CD8-positive, alpha-beta memory T cell (primary cell): ENCODE results near the gene DMBX1. TPM values are rescaled to one million over a fixed set of nuclear protein-coding genes. Genes with fewer than 3 reads are reported as not detected.

Experiments used
- CTCF ChIA-PET: fragments of 350-600 bp; sonication (Branson Sonifier 250); formaldehyde crosslinking; loops from one replicate; lab custom pipeline; 2021; ENCODE audit warnings: antibody characterized with exemption; lab: Charles Lee
- POLR2A ChIA-PET: fragments of 350-600 bp; sonication (Branson Sonifier 250); formaldehyde crosslinking; loops from one replicate; lab custom pipeline; 2021; ENCODE audit warnings: antibody characterized with exemption; lab: Charles Lee
- DNase-seq, 5 donors: peaks; one replicate each; pipeline versions ENCODE4 v3.0.0 to v3.0.0-alpha.2; 2020 to 2022; ENCODE audit warnings: mixed read lengths in 1 of 5
- H3K27ac ChIP-seq: one replicate; pipeline ENCODE4 v1.7.0; 2013; ENCODE audit warnings: low read depth, mild to moderate bottlenecking, low read length, moderate library complexity
- H3K27me3 ChIP-seq: 2 replicates; pipeline ENCODE4 v1.7.0; 2013; ENCODE audit warnings: low read length, mild to moderate bottlenecking; ENCODE audit not compliant: insufficient read depth, poor library complexity, severe bottlenecking
- H3K36me3 ChIP-seq: 2 replicates; pipeline ENCODE4 v1.7.0; 2013; ENCODE audit warnings: mild to moderate bottlenecking, low read length, moderate library complexity; ENCODE audit not compliant: insufficient read depth
- H3K4me1 ChIP-seq: 2 replicates; pipeline ENCODE4 v1.7.0; 2013; ENCODE audit warnings: mild to moderate bottlenecking, low read length, moderate library complexity; ENCODE audit not compliant: insufficient read depth
- H3K4me3 ChIP-seq: 2 replicates; pipeline ENCODE4 v1.7.0; 2013; ENCODE audit warnings: mild to moderate bottlenecking, low read length
- H3K9me3 ChIP-seq: 2 replicates; pipeline ENCODE4 v1.7.0; 2013; ENCODE audit warnings: mild to moderate bottlenecking, low read length
- H3K27ac Mint-ChIP-seq, 8 donors: one replicate each; pipeline ENCODE4 v1.8.0; 2020 to 2021; ENCODE audit warnings: mixed read lengths in 8 of 8, mild to moderate bottlenecking in 6 of 8, inconsistent platforms in 3 of 8, moderate library complexity in 3 of 8
- H3K27me3 Mint-ChIP-seq, 2 donors: one replicate each; pipeline ENCODE4 v1.8.0; 2020 to 2021; ENCODE audit warnings: mixed read lengths in 2 of 2, mild to moderate bottlenecking in 1 of 2, moderate library complexity in 1 of 2
- H3K36me3 Mint-ChIP-seq, 3 donors: one replicate each; pipeline ENCODE4 v1.8.0; 2020 to 2021; ENCODE audit warnings: mixed read lengths in 3 of 3, inconsistent platforms in 1 of 3, mild to moderate bottlenecking in 1 of 3
- H3K4me1 Mint-ChIP-seq, 3 donors: one replicate each; pipeline ENCODE4 v1.8.0; 2020 to 2021; ENCODE audit warnings: mixed read lengths in 3 of 3, inconsistent platforms in 1 of 3, mild to moderate bottlenecking in 1 of 3
- H3K4me3 Mint-ChIP-seq, 7 donors: one replicate each; pipeline ENCODE4 v1.8.0; 2020 to 2021; ENCODE audit warnings: mixed read lengths in 7 of 7, mild to moderate bottlenecking in 6 of 7, moderate library complexity in 4 of 7, inconsistent platforms in 2 of 7
- H3K9me3 Mint-ChIP-seq, 5 donors: one replicate each; pipeline ENCODE4 v1.8.0; 2020 to 2022; ENCODE audit warnings: mixed read lengths in 5 of 5, mild to moderate bottlenecking in 3 of 5, moderate library complexity in 2 of 5, inconsistent platforms in 1 of 5
- polyA plus RNA-seq: library from polyadenylated mRNA; unstranded; fragments of 300-500 nt; fragmentation: Illumina TruSeq; gene quantifications from one replicate; pipeline ENCODE4 v1.2.3, GENCODE V29; 2021
- total RNA-seq, 2 experiments: library from RNA; stranded (reverse); gene quantifications; one replicate each; pipeline ENCODE4 v1.2.3, GENCODE V29; 2021

Gene DMBX1
- total and polyA plus RNA-seq, 3 experiments from 2014 or later, result not detected

GRCh38 chr1:46471848-46472492 is 17.7 kb upstream of the DMBX1 start:
- H3K27me3 Mint-ChIP-seq, result peaks cover 22 to 52% of the 10 kb centered on the region in 2 donors

DNA sequence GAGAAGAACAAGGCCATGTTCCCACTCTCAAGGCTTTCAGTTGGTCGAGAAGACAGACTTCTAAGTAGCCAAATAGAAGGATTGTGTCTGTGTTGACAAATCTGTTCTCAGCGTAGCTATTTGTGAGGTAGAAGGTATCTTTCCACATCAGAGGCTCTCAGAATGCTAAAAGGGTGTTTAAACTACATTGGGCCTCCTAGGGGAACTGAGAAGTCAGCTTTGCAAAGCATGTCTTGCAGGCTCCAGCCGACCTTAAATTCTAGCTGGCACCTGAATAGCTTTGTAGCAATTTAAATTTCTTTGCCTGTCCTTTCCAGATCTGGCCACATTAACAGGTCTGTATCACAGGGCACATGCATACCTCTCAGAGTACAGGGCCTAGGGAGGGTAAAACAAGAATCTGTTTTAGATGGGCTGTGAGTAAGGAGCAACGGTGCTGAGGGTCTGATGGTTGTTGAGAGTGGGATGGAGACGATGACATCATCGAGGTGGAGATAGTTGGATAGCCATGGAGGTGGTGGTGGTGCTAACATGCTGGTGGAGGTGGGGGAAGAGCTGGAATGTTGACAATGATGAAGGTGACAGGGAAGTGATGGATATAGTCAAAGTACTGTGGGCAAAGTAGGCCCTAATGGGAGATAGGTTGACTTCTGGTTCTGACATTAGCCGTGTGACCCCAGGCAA is 17.0 kb upstream of the DMBX1 start:
- ChIA-PET CTCF (interaction anchor here (1.5 kb wide), 1 partner anchor 56 kb away, joined by 4 read pairs; no protein-coding TSS in a partner anchor), POLR2A (no interaction called here)
- Mint-ChIP-seq H3K36me3 (no peaks in the 10 kb centered on the region), H3K9me3 (no peaks in the 10 kb centered on the region), H3K4me1 (peaks cover 0 to 2% (median 0%) of the 10 kb centered on the region in 3 donors), H3K27me3 (peaks cover 17 to 48% of the 10 kb centered on the region in 2 donors), H3K27ac (peak overlapping the region in 2 of 8 donors; percentile 4 to 71), H3K4me3 (no peak overlapping the region)
- H3K27ac ChIP-seq, result no peak overlapping the region
- no peaks in the 10 kb centered on the region for H3K36me3 ChIP-seq
- H3K4me3 ChIP-seq, result no peak overlapping the region
- no peaks in the 10 kb centered on the region for H3K9me3 ChIP-seq
- peaks cover 11% of the 10 kb centered on the region for H3K27me3 ChIP-seq
- H3K4me1 ChIP-seq, result no peaks in the 10 kb centered on the region
- no peak for DNase-seq

More at GRCh38 chr1:46471848-46472492, 17.7 kb upstream of the DMBX1 start:
- Histone ChIP-seq H3K27ac (no peak overlapping the region), H3K9me3 (no peaks in the 10 kb centered on the region), H3K36me3 (no peaks in the 10 kb centered on the region), H3K27me3 (peaks cover 17% of the 10 kb centered on the region), H3K4me3 (no peak overlapping the region), H3K4me1 (peaks cover 2% of the 10 kb centered on the region)
- Mint-ChIP-seq H3K4me1 (peaks cover 2 to 4% (median 4%) of the 10 kb centered on the region in 3 donors), H3K4me3 (no peak overlapping the region), H3K36me3 (no peaks in the 10 kb centered on the region), H3K9me3 (no peaks in the 10 kb centered on the region), H3K27ac (peak overlapping the region in 1 of 8 donors; percentile 71)
- DNase-seq, result no peak
- ChIA-PET POLR2A (no interaction called here), CTCF (no interaction called here)

- DNase-seq, result no peak
- POLR2A ChIA-PET, result no interaction called here
- H3K4me3 ChIP-seq, result no peak overlapping the region
- H3K36me3 ChIP-seq, result no peaks in the 10 kb centered on the region
- H3K27me3 ChIP-seq, result peaks cover 5% of the 10 kb centered on the region
- no peak overlapping the region for H3K27ac ChIP-seq
- H3K4me1 Mint-ChIP-seq, result peaks cover 0 to 2% (median 0%) of the 10 kb centered on the region in 3 donors
- H3K9me3 ChIP-seq, result no peaks in the 10 kb centered on the region
- no peak overlapping the region for H3K4me3 Mint-ChIP-seq
- H3K36me3 Mint-ChIP-seq, result no peaks in the 10 kb centered on the region
- H3K4me1 ChIP-seq, result no peaks in the 10 kb centered on the region
- H3K9me3 Mint-ChIP-seq, result no peaks in the 10 kb centered on the region
- CTCF ChIA-PET, result interaction anchor here (1.5 kb wide), 1 partner anchor 55 kb away, joined by 4 read pairs; no protein-coding TSS in a partner anchor
- peaks cover 14 to 47% of the 10 kb centered on the region in 2 donors for H3K27me3 Mint-ChIP-seq
- peak overlapping the region in 1 of 8 donors; percentile 43 for H3K27ac Mint-ChIP-seq
Observed at GRCh38 chr1:46473991-46474390, 15.6 kb upstream of the DMBX1 start.

GRCh38 chr1:46474570-46474969 is 15.1 kb upstream of the DMBX1 start:
- no peak overlapping the region for H3K27ac Mint-ChIP-seq
- ChIA-PET CTCF (no interaction called here), POLR2A (no interaction called here)
- H3K27me3 Mint-ChIP-seq, result peaks cover 10 to 48% of the 10 kb centered on the region in 2 donors
- peaks cover 0 to 2% (median 0%) of the 10 kb centered on the region in 3 donors for H3K4me1 Mint-ChIP-seq
- Histone ChIP-seq H3K36me3 (no peaks in the 10 kb centered on the region), H3K4me1 (no peaks in the 10 kb centered on the region), H3K27ac (no peak overlapping the region), H3K27me3 (no peaks in the 10 kb centered on the region), H3K9me3 (no peaks in the 10 kb centered on the region), H3K4me3 (no peak overlapping the region)
- no peaks in the 10 kb centered on the region for H3K36me3 Mint-ChIP-seq
- no peak for DNase-seq
- H3K9me3 Mint-ChIP-seq, result no peaks in the 10 kb centered on the region
- H3K4me3 Mint-ChIP-seq, result no peak overlapping the region

DNA sequence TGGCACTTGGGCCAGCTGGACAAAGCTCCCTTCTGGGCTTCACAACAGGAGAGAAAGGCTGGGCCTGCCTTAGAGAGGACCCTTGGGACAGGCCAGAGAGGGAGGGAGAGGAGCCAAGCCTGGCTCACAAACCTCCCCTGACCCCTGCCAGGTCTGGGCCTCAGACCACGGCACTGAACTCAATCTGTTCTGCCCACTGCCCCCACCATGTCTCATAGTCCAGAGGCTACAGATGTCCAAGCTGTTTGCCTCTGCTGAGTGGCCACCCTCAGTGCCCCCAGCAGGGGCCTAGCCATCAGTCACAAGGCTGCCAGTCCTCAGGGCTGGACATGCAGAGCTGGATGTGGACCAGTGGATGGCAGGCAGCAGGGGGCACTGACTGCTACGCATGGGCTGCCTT is 13.0 kb upstream of the DMBX1 start:
- Mint-ChIP-seq H3K36me3 (no peaks in the 10 kb centered on the region), H3K4me1 (peaks cover 0 to 2% (median 0%) of the 10 kb centered on the region in 3 donors), H3K4me3 (no peak overlapping the region), H3K27me3 (peaks cover 8 to 44% of the 10 kb centered on the region in 2 donors), H3K27ac (no peak overlapping the region), H3K9me3 (no peaks in the 10 kb centered on the region)
- Histone ChIP-seq H3K27me3 (no peaks in the 10 kb centered on the region), H3K9me3 (no peaks in the 10 kb centered on the region), H3K27ac (no peak overlapping the region), H3K4me1 (no peaks in the 10 kb centered on the region), H3K36me3 (no peaks in the 10 kb centered on the region), H3K4me3 (no peak overlapping the region)
- DNase-seq, result no peak
- ChIA-PET POLR2A (no interaction called here), CTCF (interaction anchor here (1.2 to 1.6 kb wide), 3 partner anchors 11 to 63 kb away, joined by 3 to 5 read pairs (median 4); no protein-coding TSS in a partner anchor)

GRCh38 chr1:46477153-46477929 is 12.3 kb upstream of the DMBX1 start:
- peaks cover 0 to 2% (median 0%) of the 10 kb centered on the region in 3 donors for H3K4me1 Mint-ChIP-seq
- H3K27ac ChIP-seq, result no peak overlapping the region
- H3K27ac Mint-ChIP-seq, result peak overlapping the region in 1 of 8 donors; percentile 19
- H3K4me1 ChIP-seq, result no peaks in the 10 kb centered on the region
- H3K9me3 Mint-ChIP-seq, result no peaks in the 10 kb centered on the region
- H3K36me3 ChIP-seq, result no peaks in the 10 kb centered on the region
- no peaks in the 10 kb centered on the region for H3K36me3 Mint-ChIP-seq
- no peak overlapping the region for H3K4me3 ChIP-seq
- no peaks in the 10 kb centered on the region for H3K9me3 ChIP-seq
- H3K27me3 ChIP-seq, result no peaks in the 10 kb centered on the region
- no peak overlapping the region for H3K4me3 Mint-ChIP-seq
- peaks cover 12 to 42% of the 10 kb centered on the region in 2 donors for H3K27me3 Mint-ChIP-seq
- peak; percentile 57 to 76 (median 62) for DNase-seq
- ChIA-PET CTCF (interaction anchor here (0.8 to 1.6 kb wide), 8 partner anchors 9 to 701 kb away, joined by 3 to 6 read pairs (median 4); no protein-coding TSS in a partner anchor), POLR2A (no interaction called here)

DNA sequence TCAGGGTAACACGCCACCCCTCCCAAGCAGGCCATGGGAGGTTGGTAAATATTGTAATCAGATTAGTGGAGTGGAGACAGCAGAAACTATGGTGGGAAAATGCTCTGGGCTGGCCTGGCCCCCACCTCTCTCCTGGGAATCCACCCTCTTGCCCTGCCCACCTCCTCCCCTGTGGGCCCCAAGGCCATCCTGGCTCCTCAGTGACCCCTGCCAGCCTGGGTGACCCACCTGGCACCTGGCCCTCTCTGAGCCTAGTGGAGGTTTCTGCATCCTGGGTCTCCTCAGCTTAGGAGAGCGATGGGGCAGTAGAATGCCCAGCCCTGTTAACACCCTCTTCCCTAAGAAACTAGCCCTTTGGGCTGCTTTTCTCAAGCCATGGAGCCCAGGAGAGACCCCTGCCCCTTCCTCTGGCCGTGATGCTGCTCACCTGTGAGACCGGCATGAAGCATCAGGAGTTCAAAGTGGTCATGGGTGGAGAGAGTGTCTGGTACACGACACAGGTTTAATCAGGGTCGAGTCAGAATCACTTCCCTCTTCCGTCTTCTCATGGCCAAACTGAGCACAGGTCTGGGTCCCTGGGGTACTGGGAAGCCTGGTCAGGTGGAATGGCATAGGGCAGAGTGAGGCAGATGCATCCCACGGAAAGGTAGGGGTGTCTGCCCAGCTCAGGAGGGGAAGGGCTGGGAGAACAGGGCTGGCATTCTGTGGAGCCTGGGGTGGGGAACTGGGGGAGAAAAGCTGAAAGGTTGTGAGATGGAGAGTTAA is 10.7 kb upstream of the DMBX1 start:
- Histone ChIP-seq H3K36me3 (no peaks in the 10 kb centered on the region), H3K4me3 (no peak overlapping the region), H3K9me3 (no peaks in the 10 kb centered on the region), H3K27ac (no peak overlapping the region), H3K4me1 (no peaks in the 10 kb centered on the region), H3K27me3 (no peaks in the 10 kb centered on the region)
- no peak overlapping the region for H3K4me3 Mint-ChIP-seq
- H3K4me1 Mint-ChIP-seq, result peaks cover 0 to 2% (median 0%) of the 10 kb centered on the region in 3 donors
- H3K36me3 Mint-ChIP-seq, result no peaks in the 10 kb centered on the region
- H3K27ac Mint-ChIP-seq, result no peak overlapping the region
- DNase-seq, result no peak
- H3K9me3 Mint-ChIP-seq, result no peaks in the 10 kb centered on the region
- H3K27me3 Mint-ChIP-seq, result peaks cover 13 to 46% of the 10 kb centered on the region in 2 donors
- ChIA-PET POLR2A (no interaction called here), CTCF (interaction anchor here (1.3 kb wide), 1 partner anchor 50 kb away, joined by 6 read pairs; no protein-coding TSS in a partner anchor)
